HL-60 (cell line): ENCODE data around the gene DLX4.

ENCODE experiments used
- DNase-seq, 2 experiments: peaks; one replicate each; pipeline ENCODE4 v3.0.0-alpha.2; 2010 to 2020; ENCODE audit warnings: low read depth in 1 of 2, low spot score in 1 of 2
- H3K27ac ChIP-seq: fragments of 250-450 bp; sonication (Bioruptor Pico); replicated peaks from 2 replicates; pipeline ENCODE4 v1.5.1; 2020; ENCODE audit warnings: mild to moderate bottlenecking, moderate library complexity
- H3K27me3 ChIP-seq: fragments of 250-450 bp; sonication (Bioruptor Pico); 2 replicates; pipeline ENCODE4 v1.5.1; 2021; ENCODE audit warnings: mild to moderate bottlenecking, moderate library complexity; ENCODE audit not compliant: insufficient read depth, poor library complexity, severe bottlenecking
- H3K4me3 ChIP-seq: replicated peaks from 2 replicates; pipeline ENCODE4 v1.5.1; 2011; ENCODE audit warnings: mild to moderate bottlenecking, control low read depth, low read length; ENCODE audit not compliant: insufficient read depth
- CTCF ChIP-seq: IDR thresholded peaks from one replicate; pipeline ENCODE4 v1.5.1; 2011; ENCODE audit warnings: low read length, control low read depth, inconsistent platforms; ENCODE audit not compliant: insufficient read depth
- GABPA ChIP-seq: IDR thresholded peaks from 2 replicates; pipeline ENCODE4 v1.6.1; 2012; ENCODE audit warnings: low read depth
- POLR2AphosphoS5 ChIP-seq: IDR thresholded peaks from 2 replicates; pipeline ENCODE4 v1.6.1; 2012; ENCODE audit warnings: low read depth
- REST ChIP-seq: IDR thresholded peaks from 2 replicates; pipeline ENCODE4 v1.6.1; 2012; ENCODE audit warnings: low read depth; ENCODE audit not compliant: insufficient replicate concordance
- SPI1 ChIP-seq: IDR thresholded peaks from 2 replicates; pipeline ENCODE4 v1.6.1; 2012; ENCODE audit warnings: low read depth, mild to moderate bottlenecking, borderline replicate concordance

DLX4 gene

GRCh38 chr17:49952912-49953497, 16.0 kb upstream of the DLX4 start:
- TF ChIP-seq POLR2AphosphoS5 (no peak), REST (no peak), GABPA (no peak)
- no peak for DNase-seq
- no peak overlapping the region for H3K27ac ChIP-seq
- H3K4me3 ChIP-seq: no peak overlapping the region
- peaks cover 9% of the 10 kb centered on the region for H3K27me3 ChIP-seq

- H3K27ac ChIP-seq: no peak overlapping the region
- no peak for DNase-seq
- TF ChIP-seq REST (no peak), SPI1 (no peak), POLR2AphosphoS5 (no peak), GABPA (no peak), CTCF (no peak)
- H3K4me3 ChIP-seq: no peak overlapping the region
- H3K27me3 ChIP-seq: peaks cover 9% of the 10 kb centered on the region
Observed at GRCh38 chr17:49955157-49955556, 13.8 kb upstream of the DLX4 start.

- no peak overlapping the region for H3K4me3 ChIP-seq
- no peak for DNase-seq
- TF ChIP-seq CTCF: no peak
- TF ChIP-seq REST: no peak
- no peak for TF ChIP-seq SPI1
- no peak for TF ChIP-seq POLR2AphosphoS5
- no peak for TF ChIP-seq GABPA
- peaks cover 5% of the 10 kb centered on the region for H3K27me3 ChIP-seq
- no peak overlapping the region for H3K27ac ChIP-seq
Observed at GRCh38 chr17:49956780-49957179, 12.2 kb upstream of the DLX4 start.
